Stimulated activated CD4-positive, alpha-beta T cell treated with anti-CD3 and anti-CD28 coated beads, Interleukin-15, amount 100 ng/mL, for 48 hours (primary cell): ENCODE measurements around the gene SLC41A3.
A peak's percentile ranks its signal among the peaks of the same experiment; 100 is the strongest.
"Not testable (repeated sequence)": the region's sequence is repeated elsewhere in the genome, so short reads cannot be mapped to it uniquely, and the experiment has no call there.

Source experiments
- DNase-seq, 2 donors: peaks; one replicate each; pipeline ENCODE4 v3.0.0-alpha.2; 2020; ENCODE audit warnings: low read depth in 2 of 2

SLC41A3 gene

GRCh38 chr3:126003447-126004190, 80.3 kb downstream of the SLC41A3 start:
- DNase-seq = no peak

DNA sequence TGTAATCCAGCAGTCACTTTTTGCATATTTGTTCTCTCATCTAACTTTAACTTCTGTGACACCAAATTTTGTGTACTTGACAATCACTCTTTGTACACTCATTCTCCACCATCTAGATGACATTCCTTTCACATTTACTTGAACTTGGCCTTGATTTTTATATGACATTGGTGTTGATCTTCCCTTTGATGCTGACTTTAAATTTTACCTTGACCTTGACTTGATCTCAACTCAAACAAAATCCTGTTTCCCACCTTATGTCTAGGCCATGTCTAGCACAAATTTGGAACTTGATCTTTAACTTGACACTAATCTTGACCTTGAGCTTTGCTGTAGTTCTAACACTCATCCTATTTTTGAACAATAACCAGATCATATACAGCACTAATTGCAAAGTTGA, 81.7 kb downstream of the SLC41A3 start:
- DNase-seq = no peak

- DNase-seq = not testable (repeated sequence)
These were observed 87.2 kb downstream of the SLC41A3 start for GRCh38 chr3:125996751-125997150.

DNA sequence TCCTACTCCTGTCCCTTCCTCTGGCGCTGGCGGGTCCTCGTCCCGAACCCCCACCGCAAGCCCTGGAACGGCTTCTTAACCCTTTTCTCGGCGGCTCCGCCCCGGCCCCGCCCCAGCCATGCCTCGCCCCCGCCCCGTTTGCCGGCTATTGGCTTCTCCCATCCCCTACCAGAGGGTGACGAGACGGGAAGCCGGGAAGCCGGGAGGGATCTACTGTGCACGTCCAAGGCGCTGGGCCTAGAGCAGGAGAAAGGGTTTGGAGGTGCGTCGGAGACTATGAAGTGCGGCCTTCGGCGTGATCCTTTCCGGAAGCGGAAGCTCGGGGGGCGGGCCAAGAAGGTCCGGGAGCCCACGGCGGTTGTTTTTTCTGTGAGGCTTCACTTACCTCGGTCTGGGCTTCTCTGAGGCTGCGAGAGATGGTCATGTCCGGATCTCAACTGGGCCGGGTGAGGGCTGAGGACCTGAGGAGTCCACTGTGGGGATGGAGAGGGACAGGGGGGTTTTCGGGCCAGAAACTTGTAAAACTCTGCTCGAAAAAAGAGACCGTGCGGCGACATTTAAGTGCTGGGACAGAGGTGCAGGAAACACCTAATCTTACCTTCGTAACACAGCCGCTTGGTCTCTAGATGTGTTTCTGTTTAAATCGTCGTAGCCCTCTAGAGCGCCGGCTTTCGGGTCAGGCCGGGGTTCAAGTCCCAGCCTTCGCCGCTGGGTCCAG, 93.5 kb downstream of the SLC41A3 start:
- peak; percentile 51 to 57 for DNase-seq

DNA sequence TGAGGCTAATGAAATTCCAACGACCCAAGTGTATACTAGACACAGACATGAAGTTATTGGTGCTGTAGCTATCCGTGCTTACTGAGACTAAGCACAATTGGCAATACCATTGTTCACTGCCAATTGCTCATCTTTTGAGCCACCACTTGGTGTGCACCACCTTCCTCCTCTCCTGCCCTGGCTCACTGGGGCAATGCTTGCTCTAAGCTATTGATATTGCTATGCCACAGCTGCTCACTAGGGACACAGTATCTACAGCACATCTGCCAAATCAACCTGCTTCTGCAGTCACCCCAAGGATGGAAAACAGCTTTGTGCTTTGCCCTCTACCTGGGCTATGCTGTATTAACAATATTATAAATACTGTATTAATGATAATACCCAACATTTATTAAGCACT, 99.0 kb downstream of the SLC41A3 start:
- not testable (repeated sequence) for DNase-seq

- DNase-seq = not testable (repeated sequence)
These were observed 106.8 kb downstream of the SLC41A3 start for GRCh38 chr3:125977104-125977503.

DNA sequence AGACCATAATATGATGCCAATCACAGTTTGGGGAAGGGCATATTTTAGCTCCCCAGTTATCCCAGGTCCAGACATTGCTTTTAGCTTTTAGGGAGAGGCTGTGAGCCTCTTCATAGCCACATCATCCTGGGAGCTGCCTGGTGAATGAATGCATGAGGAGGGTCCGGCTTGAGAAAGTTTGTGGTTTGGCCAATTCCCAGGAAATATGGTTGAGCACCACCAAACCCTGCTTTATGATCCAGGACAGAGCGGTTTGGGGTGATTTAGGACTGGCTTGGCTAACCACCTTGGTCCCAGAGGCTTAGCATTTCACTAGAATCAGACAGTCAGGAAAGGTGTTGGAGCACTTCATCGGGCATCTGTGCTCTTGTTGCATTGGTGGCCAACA, 107.9 kb downstream of the SLC41A3 start:
- not testable (repeated sequence) for DNase-seq

DNA sequence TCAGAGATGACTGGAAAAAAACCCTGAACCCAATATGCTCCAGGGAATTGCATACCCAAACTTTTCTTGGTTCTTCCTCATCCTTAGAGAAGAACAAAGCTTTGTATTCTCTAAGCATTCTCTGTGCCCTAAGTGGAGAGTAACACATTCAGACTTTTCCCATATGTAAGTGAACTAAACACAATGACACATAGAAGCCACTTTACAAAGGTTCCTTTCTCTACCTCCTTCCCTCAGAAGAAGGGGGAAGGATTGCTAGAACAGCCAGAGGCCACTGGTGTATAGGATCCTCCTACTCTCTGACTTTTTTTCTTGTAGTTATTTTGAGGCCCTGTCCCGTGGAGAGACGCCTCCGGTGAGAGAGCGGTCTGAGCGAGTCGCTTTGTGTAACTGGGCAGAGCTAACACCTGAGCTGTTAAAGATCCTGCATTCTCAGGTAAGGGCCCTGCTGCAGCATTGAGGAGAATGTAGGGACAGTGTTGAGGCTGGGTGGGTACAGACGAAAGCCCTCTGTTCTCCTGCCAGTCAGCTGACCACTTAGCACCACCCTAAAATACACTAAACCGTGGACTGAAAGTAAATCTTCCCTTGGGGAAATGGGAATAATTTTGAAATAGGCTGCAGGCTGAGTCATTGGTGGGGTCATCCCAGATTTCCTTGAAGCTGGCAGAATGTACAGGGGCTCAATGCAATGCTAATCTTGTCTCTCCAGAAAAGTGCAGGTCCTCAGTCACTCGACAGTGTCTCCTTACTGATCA, 108.5 kb downstream of the SLC41A3 start:
- not testable (repeated sequence) for DNase-seq

DNA sequence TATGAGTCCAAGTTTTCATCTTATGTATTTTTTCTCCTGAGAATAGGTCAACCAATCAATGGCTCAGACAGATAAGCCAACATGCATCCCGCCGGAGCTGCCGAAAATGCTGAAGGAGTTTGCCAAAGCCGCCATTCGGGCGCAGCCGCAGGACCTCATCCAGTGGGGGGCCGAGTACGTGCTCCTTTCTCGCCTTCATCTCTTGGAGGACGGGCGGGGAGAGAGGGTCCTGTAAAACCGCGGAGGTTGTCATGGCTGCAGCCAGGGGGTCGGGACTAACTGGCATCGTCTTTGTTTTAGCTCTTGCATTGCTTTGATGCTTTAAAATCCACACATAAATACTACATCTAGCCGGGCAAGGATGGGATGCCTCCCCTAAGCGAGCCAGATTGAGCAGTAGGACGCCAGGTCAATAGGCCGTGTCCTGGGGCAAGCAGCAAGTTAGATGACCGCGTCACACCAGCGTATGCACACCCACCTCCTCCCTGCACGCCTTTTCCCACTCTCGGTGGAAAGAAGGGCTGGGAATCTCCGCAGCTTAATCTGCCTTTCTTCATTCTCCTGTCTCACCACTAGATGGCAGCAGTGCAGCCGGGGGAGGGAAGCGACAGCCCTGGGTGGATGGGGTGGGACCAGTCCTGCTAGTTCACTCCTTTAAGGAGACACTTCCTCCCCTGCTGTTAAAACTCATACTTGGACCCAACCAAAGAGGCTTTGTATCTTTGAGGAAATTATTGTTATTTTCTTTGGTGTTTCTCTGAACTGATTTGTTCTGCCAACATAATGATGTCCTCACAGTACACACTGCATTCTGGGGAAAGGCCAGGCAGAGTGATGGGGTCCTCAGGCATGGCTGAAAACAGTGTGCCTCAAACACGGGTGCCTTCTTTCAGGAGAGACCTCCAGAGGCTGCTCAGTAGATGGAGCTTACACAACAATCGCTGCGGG, 111.7 kb downstream of the SLC41A3 start:
- DNase-seq = not testable (repeated sequence)

DNA sequence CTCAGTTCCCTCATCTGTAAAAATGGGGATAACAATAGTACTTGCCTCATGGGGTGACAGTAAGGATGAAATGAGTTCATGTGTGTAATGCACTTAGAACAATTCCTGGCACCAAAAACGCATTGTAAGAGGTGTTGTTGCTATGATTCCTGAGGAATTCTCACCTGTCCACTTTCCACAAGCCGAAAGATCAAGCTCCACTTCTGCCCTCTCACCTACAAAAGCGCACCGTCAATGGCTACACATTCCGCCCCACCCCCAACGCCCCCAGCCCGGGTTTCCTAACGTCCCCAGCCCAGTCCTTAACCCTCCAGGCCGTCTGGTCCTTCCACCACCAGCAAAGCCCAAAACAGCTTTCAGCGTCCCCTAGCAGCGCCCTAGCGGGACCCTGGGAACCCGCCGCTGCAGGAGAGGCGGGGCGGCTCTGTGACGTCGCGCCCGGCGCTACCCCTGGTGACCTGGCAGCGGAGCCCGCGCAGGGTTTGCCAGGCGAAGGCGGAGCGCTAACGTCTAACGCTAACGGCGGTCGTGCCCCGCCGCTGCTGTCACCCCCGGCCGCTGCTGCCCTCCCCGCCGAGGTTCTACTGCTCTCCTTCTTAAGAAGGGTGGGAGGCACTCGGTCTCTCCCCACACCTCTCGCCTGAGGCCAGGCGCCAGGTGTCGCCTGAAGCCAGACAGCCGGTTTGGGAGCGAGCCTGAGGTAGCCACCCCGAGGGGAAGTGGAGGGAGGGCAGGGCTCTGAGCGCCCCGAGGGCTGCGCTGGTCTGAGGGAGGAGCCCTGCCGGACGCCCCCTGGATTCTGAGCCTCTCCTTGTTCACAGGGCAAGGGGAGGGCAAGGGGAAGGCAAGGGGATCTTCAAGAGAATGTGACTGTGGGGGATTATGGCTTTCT, 115.0 kb downstream of the SLC41A3 start, which contains the start of gene ROPN1B:
ROPN1B (plus strand) TSS at position 478 of the 892 bp plus-strand sequence. CDS start 2,877 bp downstream, outside the sequence.
- not testable (repeated sequence) for DNase-seq

DNA sequence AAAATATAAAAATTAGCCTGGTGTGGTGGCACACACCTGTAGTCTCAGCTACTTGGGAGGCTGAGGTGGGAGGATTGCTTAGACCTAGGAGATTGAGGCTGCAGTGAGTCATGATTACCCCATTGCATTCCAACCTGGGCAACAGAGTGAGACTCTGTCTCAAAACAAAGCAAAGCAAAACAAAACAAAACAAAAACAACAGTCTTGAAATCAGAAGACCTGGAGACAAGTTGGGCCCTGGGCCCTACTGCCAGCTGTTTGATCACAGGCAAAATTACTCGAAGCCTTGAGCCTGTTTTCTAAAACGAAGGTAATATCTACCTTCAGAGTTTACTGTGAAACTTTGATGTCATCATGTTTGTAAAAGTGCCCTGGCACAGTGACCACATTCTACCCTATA, 115.8 kb downstream of the SLC41A3 start:
- DNase-seq = not testable (repeated sequence)

DNA sequence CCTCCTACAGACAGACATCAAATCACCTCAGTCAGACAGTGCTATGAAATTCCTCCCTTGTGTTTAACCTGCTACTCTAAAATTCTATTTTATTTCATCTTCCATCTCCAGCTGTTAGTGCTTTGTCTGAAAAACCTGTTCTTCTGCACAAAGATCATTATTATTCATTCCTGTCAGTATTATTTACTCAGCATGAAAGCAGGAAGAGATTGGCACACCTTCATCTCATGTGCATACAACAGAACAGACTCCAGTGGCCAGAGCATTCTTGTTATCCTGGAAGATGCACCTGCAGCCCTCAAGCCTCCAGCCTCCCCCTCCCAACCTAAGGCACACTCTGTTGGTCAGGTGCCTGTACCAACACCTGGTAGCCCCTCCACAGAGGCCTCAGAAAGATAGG, 116.8 kb downstream of the SLC41A3 start:
- DNase-seq = no peak

GRCh38 chr3:125965505-125965904, 118.4 kb downstream of the SLC41A3 start:
- no peak for DNase-seq

GRCh38 chr3:125963834-125964233, 120.1 kb downstream of the SLC41A3 start:
- not testable (repeated sequence) for DNase-seq

GRCh38 chr3:125961289-125961589, 122.7 kb downstream of the SLC41A3 start:
- DNase-seq = no peak

DNA sequence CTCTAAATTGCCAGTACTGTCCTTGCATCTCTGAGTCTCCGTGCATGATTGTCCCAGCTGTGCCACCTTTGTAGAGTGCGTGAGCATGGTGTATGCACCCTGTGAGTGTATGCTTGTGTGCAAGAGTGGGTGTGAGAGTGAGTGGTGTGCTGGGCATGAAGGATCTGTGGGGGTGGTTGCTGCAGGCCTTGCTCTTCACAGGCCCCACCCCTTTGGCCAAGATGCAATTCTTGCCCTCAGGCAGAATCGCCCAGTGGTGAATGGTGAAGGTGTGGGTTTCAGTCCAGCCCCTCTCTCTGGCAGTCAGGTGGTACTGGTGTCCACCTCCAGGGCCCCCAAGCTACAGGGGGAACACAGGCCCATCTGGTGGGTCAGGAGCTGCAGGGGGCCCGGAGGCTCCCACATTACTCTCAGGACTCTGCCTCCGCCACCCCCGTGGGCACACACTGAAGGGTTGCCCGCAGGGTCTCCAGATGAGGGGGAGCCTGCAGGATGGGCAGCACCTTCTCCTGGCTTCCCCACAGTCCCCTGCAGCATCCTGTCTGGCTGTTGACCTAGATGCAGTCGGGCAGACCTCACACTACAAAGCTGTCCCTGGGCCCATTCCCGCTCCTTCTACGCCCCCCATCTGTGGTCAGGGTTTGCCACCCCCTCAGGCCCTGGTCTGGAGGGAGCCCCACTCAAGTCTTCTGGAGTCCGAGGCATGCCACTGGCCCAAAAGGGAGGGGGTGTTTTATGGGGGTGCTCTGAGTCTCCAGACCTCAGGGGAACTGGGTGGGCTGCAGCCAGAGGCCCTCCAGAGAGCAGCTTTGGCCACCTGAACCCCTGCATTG, 123.3 kb downstream of the SLC41A3 start:
- no peak for DNase-seq

- DNase-seq = no peak
These were observed 123.9 kb downstream of the SLC41A3 start for GRCh38 chr3:125960066-125960424.

DNA sequence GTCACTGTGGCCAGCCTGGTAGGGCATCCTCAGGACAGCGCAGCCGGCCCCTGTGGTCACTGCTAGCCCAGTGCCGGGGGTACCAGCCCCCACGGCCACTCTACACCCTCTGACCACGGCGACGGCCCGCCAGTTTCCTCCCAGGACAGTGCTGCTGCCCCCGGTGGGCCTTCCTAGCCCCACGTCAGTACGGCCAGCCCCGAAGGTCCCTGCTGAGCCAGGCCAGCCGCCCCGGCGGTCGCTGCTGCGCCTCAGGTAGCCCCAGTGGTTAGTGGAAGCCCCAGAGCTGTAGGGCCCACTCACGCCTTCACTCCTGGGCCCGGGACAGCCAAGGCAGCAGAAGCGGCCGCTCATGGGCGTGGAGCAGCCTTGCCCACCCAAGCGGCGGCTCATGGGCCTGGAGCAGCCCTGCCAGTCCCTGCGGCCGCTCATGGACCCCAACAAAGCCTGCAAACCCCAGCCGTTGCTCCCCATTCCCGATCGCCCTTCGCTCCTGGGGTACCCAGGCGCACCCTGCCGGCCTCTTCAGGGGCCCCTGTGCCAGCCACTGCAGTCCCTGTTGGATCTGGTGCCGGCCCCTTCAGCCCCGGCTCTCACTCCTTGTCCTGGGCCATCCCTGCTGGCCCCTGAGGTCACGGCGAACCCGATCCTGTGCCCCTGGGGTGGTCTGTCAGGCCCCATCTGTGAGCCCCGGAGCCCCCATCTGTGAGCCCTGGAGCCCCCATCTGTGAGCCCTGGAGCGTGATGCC, 124.4 kb downstream of the SLC41A3 start:
- DNase-seq = no peak
